Stimulated activated effector memory CD8-positive, alpha-beta T cell treated with anti-CD3 and anti-CD28 coated beads, Interleukin-12 subunit alpha, Interleukin-12 subunit beta, amount 100 ng/mL, for 72 hours (primary cell): ENCODE measurements around the gene TAOK3.

ENCODE experiments used
- ATAC-seq: fragments of 150-1000 bp; cut with Tn5 transposase; 2 replicates; pipeline ENCODE4 v1.10.0; 2021
- DNase-seq, 2 donors: peaks; one replicate each; pipeline ENCODE4 v3.0.0; 2021 to 2022; ENCODE audit warnings: low spot score in 2 of 2
- H3K27ac Mint-ChIP-seq: one replicate; pipeline ENCODE4 v1.8.0; 2022; ENCODE audit warnings: mild to moderate bottlenecking, mixed read lengths
- H3K36me3 Mint-ChIP-seq: one replicate; pipeline ENCODE4 v1.8.0; 2022; ENCODE audit warnings: mild to moderate bottlenecking, mixed read lengths
- H3K4me1 Mint-ChIP-seq: one replicate; pipeline ENCODE4 v1.8.0; 2022; ENCODE audit warnings: mixed read lengths
- H3K4me3 Mint-ChIP-seq: one replicate; pipeline ENCODE4 v1.8.0; 2022; ENCODE audit warnings: mild to moderate bottlenecking, mixed read lengths
- H3K9me3 Mint-ChIP-seq: one replicate; pipeline ENCODE4 v1.8.0; 2022; ENCODE audit warnings: mixed read lengths

Gene TAOK3

DNA sequence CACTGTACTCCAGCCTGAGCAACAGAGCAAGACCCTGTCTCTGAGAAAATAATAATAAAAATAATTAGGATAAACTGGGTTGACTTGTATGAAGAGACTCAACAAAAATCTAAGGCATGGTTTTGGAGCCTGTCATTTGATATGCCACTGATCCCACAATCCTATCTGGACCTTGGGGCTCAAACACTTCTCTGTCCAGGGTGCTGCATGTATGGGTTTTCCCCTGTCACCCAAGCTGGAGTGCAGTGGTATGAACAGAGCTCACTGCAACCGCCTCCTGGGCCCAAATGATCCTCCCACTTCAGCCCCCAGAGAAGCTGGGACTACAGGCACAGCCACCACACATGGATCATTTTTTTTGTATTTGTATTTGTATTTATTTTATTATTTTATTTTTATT, 263.6 kb downstream of the TAOK3 start:
- peaks cover 4% of the 10 kb centered on the region for H3K36me3 Mint-ChIP-seq
- no peaks in the 10 kb centered on the region for H3K9me3 Mint-ChIP-seq
- no peak for DNase-seq
- H3K27ac Mint-ChIP-seq, result no peak overlapping the region
- ATAC-seq, result no peak
- H3K4me3 Mint-ChIP-seq, result no peak overlapping the region
- peaks cover 6% of the 10 kb centered on the region for H3K4me1 Mint-ChIP-seq

GRCh38 chr12:118107694-118108093, 265.0 kb downstream of the TAOK3 start:
- DNase-seq (no peak), ATAC-seq (no peak)
- H3K4me1 Mint-ChIP-seq, result peaks cover 11% of the 10 kb centered on the region
- H3K4me3 Mint-ChIP-seq, result no peak overlapping the region
- H3K9me3 Mint-ChIP-seq, result no peaks in the 10 kb centered on the region
- no peak overlapping the region for H3K27ac Mint-ChIP-seq
- peaks cover 4% of the 10 kb centered on the region for H3K36me3 Mint-ChIP-seq

- no peak overlapping the region for H3K27ac Mint-ChIP-seq
- H3K4me3 Mint-ChIP-seq, result no peak overlapping the region
- DNase-seq, result no peak
- H3K36me3 Mint-ChIP-seq, result peaks cover 4% of the 10 kb centered on the region
- H3K4me1 Mint-ChIP-seq, result peaks cover 11% of the 10 kb centered on the region
- H3K9me3 Mint-ChIP-seq, result no peaks in the 10 kb centered on the region
- no peak for ATAC-seq
Observed at GRCh38 chr12:118107011-118107410, 265.7 kb downstream of the TAOK3 start.

DNA sequence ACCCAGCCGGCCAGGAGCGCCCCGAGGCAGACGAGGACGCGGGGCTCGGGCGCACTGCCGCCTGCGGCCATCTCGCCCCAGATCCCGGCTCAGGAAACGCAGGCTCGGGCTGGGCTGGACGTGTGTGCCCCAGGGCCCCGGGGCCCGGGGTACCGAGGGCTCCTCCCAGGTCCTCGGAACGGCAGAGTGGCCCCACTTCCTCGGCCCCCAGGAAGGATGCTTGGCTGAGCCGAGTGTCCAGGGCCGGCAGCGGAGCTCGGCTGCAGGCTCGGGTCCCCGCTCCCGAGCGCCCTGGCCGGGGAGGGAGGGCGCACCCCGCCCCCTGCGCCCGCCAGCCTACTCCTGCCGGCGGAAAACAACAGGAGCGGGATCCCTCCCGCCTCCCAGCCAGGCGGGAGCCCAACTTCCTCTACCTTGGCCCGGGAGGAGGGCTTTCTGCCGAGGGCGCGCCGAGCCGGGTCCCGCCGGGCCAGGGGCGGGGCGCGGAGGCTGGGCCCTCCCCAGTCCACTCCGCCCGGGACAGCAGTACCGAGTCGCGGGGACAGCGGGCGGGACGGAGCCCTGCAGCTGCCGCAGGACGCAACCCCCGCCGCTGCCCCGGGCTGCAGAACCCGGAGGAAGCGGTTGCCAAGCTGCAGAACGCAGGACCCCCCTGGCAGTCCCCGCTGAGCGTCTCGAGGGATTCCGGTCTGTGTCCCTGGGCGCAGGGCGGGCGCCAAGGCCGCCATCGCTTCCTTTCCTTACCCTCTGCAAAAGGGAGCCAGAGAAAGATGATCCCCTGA, 268.9 kb downstream of the TAOK3 start, which contains the start of gene VSIG10:
TSS of gene VSIG10 (minus strand) at position 411 of the 782 bp plus-strand sequence. CDS start at position 71, 340 bp downstream.
- peak; percentile 76 for ATAC-seq
- peaks cover 11% of the 10 kb centered on the region for H3K4me1 Mint-ChIP-seq
- H3K36me3 Mint-ChIP-seq, result peaks cover 4% of the 10 kb centered on the region
- H3K9me3 Mint-ChIP-seq, result no peaks in the 10 kb centered on the region
- H3K4me3 Mint-ChIP-seq, result peak within 1 kb of the TSS; percentile 77
- H3K27ac Mint-ChIP-seq, result peak within 1 kb of the TSS; percentile 83
- peak; percentile 16 to 62 for DNase-seq

DNA sequence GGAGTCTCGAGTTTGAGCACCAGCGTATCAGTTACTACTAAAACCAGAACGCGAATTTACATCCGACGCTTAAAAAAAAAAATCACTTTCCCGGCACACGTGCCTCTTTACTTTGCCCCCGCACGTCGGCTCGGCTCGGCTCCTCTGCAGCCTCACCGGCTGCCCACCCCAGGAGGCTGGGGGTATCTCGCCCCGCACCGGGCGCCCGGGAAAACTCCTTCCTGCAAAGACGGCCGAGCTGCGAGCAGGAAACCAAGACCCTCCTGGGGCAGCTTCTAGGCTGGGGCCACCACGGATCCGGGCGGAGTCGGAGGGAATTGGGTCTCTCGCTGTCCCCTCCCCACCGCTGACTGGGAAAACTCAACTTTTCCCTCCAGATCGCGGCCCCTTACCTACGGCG, 269.5 kb downstream of the TAOK3 start:
- Mint-ChIP-seq H3K36me3 (peaks cover 4% of the 10 kb centered on the region), H3K4me3 (peak overlapping the region; percentile 77)
- ATAC-seq, result peak; percentile 20

GRCh38 chr12:118102609-118103008, 270.1 kb downstream of the TAOK3 start:
- Mint-ChIP-seq H3K4me3 (peak overlapping the region; percentile 77), H3K4me1 (peaks cover 11% of the 10 kb centered on the region), H3K9me3 (no peaks in the 10 kb centered on the region), H3K36me3 (peaks cover 4% of the 10 kb centered on the region), H3K27ac (peak overlapping the region; percentile 63)
- no peak for DNase-seq
- ATAC-seq, result no peak

More for the DNA sequence above, 269.5 kb downstream of the TAOK3 start:
- DNase-seq, result peak in 1 of 2 donors; percentile 7
- Mint-ChIP-seq H3K27ac (peak overlapping the region; percentile 63), H3K4me1 (peaks cover 11% of the 10 kb centered on the region), H3K9me3 (no peaks in the 10 kb centered on the region)

- DNase-seq (no peak), ATAC-seq (no peak)
- Mint-ChIP-seq H3K27ac (no peak overlapping the region), H3K4me1 (peaks cover 11% of the 10 kb centered on the region), H3K36me3 (peaks cover 4% of the 10 kb centered on the region), H3K9me3 (no peaks in the 10 kb centered on the region), H3K4me3 (peak overlapping the region; percentile 77)
Observed at GRCh38 chr12:118102070-118102469, 270.6 kb downstream of the TAOK3 start.

GRCh38 chr12:118101051-118101450, 271.7 kb downstream of the TAOK3 start:
- Mint-ChIP-seq H3K4me3 (no peak overlapping the region), H3K27ac (no peak overlapping the region), H3K36me3 (peaks cover 4% of the 10 kb centered on the region), H3K9me3 (no peaks in the 10 kb centered on the region), H3K4me1 (peaks cover 11% of the 10 kb centered on the region)
- DNase-seq, result no peak
- ATAC-seq, result no peak
